Neural cell (in vitro differentiated cells): Measurements from ENCODE around the gene XIRP1. TPM values are rescaled to one million over a fixed set of nuclear protein-coding genes. Genes with fewer than 3 reads are reported as not detected.
A peak's percentile ranks its signal among the peaks of the same experiment; 100 is the strongest.

ENCODE experiments used
- H2AFZ ChIP-seq: fragments of 200-600, 300-800 bp; sonication (generic), shearing (Covaris generic); 2 replicates; pipeline ENCODE4 v1.6.0; 2014; ENCODE audit warnings: low read depth, mild to moderate bottlenecking, antibody characterized with exemption, low read length, moderate library complexity
- H3F3A ChIP-seq: fragments of 200-600 bp; shearing (Covaris generic); 2 replicates; pipeline ENCODE4 v1.6.1; 2016; ENCODE audit warnings: mild to moderate bottlenecking, moderate library complexity, mixed read lengths, antibody characterized with exemption, low read length; ENCODE audit not compliant: insufficient read depth, poor library complexity, severe bottlenecking
- H3K27ac ChIP-seq: fragments of 200-600, 300-800 bp; sonication (generic), shearing (Covaris generic); 2 replicates; pipeline ENCODE4 v1.5.1; 2014; ENCODE audit warnings: mild to moderate bottlenecking, low read length, moderate library complexity
- H3K27me3 ChIP-seq: fragments of 300-800, 200-600 bp; sonication (generic), shearing (Covaris generic); 2 replicates; pipeline ENCODE4 v1.6.0; 2014; ENCODE audit warnings: mild to moderate bottlenecking, low read depth, low read length, moderate library complexity; ENCODE audit not compliant: insufficient read depth
- H3K36me3 ChIP-seq: fragments of 300-800, 200-600 bp; sonication (generic), shearing (Covaris generic); 2 replicates; pipeline ENCODE4 v1.5.1; 2014; ENCODE audit warnings: mild to moderate bottlenecking, antibody characterized with exemption, low read length, moderate library complexity; ENCODE audit not compliant: insufficient read depth
- H3K4me2 ChIP-seq: fragments of 300-800, 200-600 bp; sonication (generic), shearing (Covaris generic); 2 replicates; pipeline ENCODE4 v1.6.0; 2014; ENCODE audit warnings: mild to moderate bottlenecking, low read length
- H3K4me3 ChIP-seq: fragments of 300-800, 200-600 bp; sonication (generic), shearing (Covaris generic); 2 replicates; pipeline ENCODE4 v1.5.1; 2014; ENCODE audit warnings: mild to moderate bottlenecking, low read length, moderate library complexity
- H3K79me2 ChIP-seq: fragments of 200-600 bp; shearing (Covaris generic); replicated peaks from 2 replicates; pipeline ENCODE4 v1.6.0; 2014; ENCODE audit warnings: mild to moderate bottlenecking, low read length, moderate library complexity; ENCODE audit not compliant: insufficient read depth
- H3K9ac ChIP-seq: fragments of 300-800, 200-600 bp; sonication (generic), shearing (Covaris generic); 2 replicates; pipeline ENCODE4 v1.6.1; 2016; ENCODE audit warnings: mild to moderate bottlenecking, low read length, mixed read lengths
- H3K9me2 ChIP-seq: fragments of 200-600 bp; shearing (Covaris generic); 2 replicates; pipeline ENCODE4 v1.6.1; 2016; ENCODE audit warnings: mild to moderate bottlenecking, low read length, mixed read lengths; ENCODE audit not compliant: insufficient read depth
- H3K9me3 ChIP-seq: fragments of 200-600, 300-800 bp; sonication (generic), shearing (Covaris generic); 2 replicates; pipeline ENCODE4 v1.6.1; 2016; ENCODE audit warnings: mild to moderate bottlenecking, mixed run types, low read length, moderate library complexity, mixed read lengths
- H4K20me1 ChIP-seq: fragments of 200-600 bp; shearing (Covaris generic); 2 replicates; pipeline ENCODE4 v1.6.1; 2016; ENCODE audit warnings: mild to moderate bottlenecking, mixed run types; ENCODE audit not compliant: insufficient read depth
- EP300 ChIP-seq: fragments of 450-650 bp; conservative IDR thresholded peaks from 2 replicates; pipeline ENCODE4 v1.6.1; 2014; ENCODE audit warnings: antibody characterized with exemption, mild to moderate bottlenecking, moderate library complexity; ENCODE audit not compliant: poor library complexity, severe bottlenecking
- EZH2 ChIP-seq: fragments of 200-600, 300-800 bp; shearing (Covaris generic), sonication (generic); IDR thresholded peaks from 2 replicates; pipeline ENCODE4 v1.6.1; 2014; ENCODE audit warnings: antibody characterized with exemption, low read length, borderline replicate concordance, mild to moderate bottlenecking; ENCODE audit not compliant: insufficient read depth, poor library complexity, severe bottlenecking
- MXI1 ChIP-seq: fragments of 450-650 bp; conservative IDR thresholded peaks from 2 replicates; pipeline ENCODE4 v1.6.1; 2014; ENCODE audit warnings: antibody characterized with exemption, mild to moderate bottlenecking; ENCODE audit not compliant: poor library complexity, severe bottlenecking
- POLR2AphosphoS5 ChIP-seq: IDR thresholded peaks from 2 replicates; pipeline ENCODE4 v1.6.1; 2012
- RAD21 ChIP-seq: fragments of 450-650 bp; conservative IDR thresholded peaks from 2 replicates; pipeline ENCODE4 v1.6.1; 2014; ENCODE audit warnings: antibody characterized with exemption, mild to moderate bottlenecking, moderate library complexity
- SMC3 ChIP-seq: fragments of 450-650 bp; conservative IDR thresholded peaks from 2 replicates; pipeline ENCODE4 v1.6.1; 2014; ENCODE audit warnings: antibody characterized with exemption, mild to moderate bottlenecking, moderate library complexity; ENCODE audit not compliant: poor library complexity
- TAF1 ChIP-seq: IDR thresholded peaks from 2 replicates; pipeline ENCODE4 v1.6.1; 2012; ENCODE audit warnings: low read depth
- polyA plus RNA-seq: library from polyadenylated mRNA; depleted of rRNA; stranded (reverse); fragments of >200 nt; gene quantifications from 2 replicates; pipeline ENCODE4 v1.2.3, GENCODE V29; 2014
- TF ChIP-seq, protein P1 (sequence below): fragments of 450-650 bp; IDR thresholded peaks from 2 replicates; pipeline ENCODE4 v1.5.1; 2014; ENCODE audit warnings: antibody characterized with exemption, mild to moderate bottlenecking, moderate library complexity; ENCODE audit not compliant: poor library complexity, severe bottlenecking
- TF ChIP-seq, protein P2 (sequence below): IDR thresholded peaks from 2 replicates; pipeline ENCODE4 v1.6.1; 2012; ENCODE audit warnings: borderline replicate concordance

The XIRP1 gene
- polyA plus RNA-seq, 1 donor from 2014 or later, result not detected

DNA sequence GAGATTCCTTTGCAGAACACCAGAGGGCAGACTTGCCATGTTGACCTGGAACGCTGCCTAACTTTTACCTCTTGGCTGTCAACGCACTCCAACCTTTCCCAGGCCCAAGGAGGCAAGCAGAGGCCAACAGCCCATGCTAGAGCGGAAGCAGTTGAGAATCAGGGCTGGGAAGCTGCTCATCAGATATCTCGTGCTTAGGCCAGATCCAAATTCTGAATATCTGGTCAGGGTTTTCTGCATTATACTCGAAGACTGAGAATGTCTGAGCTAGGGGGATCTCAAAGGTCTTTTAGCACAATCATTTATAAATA is 2.5 kb downstream of the XIRP1 start:
- Histone ChIP-seq H3F3A (no peaks in the 10 kb centered on the region), H3K36me3 (no peaks in the 10 kb centered on the region), H3K79me2 (no peaks in the 10 kb centered on the region), H4K20me1 (no peaks in the 10 kb centered on the region), H3K4me2 (no peak overlapping the region), H3K27ac (no peak overlapping the region), H3K9ac (no peak overlapping the region), H3K27me3 (no peaks in the 10 kb centered on the region), H3K4me3 (no peak overlapping the region), H3K9me2 (no peaks in the 10 kb centered on the region), H2AFZ (no peak overlapping the region), H3K9me3 (no peaks in the 10 kb centered on the region)
- TF ChIP-seq, protein P1, sequence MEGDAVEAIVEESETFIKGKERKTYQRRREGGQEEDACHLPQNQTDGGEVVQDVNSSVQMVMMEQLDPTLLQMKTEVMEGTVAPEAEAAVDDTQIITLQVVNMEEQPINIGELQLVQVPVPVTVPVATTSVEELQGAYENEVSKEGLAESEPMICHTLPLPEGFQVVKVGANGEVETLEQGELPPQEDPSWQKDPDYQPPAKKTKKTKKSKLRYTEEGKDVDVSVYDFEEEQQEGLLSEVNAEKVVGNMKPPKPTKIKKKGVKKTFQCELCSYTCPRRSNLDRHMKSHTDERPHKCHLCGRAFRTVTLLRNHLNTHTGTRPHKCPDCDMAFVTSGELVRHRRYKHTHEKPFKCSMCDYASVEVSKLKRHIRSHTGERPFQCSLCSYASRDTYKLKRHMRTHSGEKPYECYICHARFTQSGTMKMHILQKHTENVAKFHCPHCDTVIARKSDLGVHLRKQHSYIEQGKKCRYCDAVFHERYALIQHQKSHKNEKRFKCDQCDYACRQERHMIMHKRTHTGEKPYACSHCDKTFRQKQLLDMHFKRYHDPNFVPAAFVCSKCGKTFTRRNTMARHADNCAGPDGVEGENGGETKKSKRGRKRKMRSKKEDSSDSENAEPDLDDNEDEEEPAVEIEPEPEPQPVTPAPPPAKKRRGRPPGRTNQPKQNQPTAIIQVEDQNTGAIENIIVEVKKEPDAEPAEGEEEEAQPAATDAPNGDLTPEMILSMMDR, result peak; percentile 83
- TF ChIP-seq RAD21 (peak; percentile 78), SMC3 (peak; percentile 89), POLR2AphosphoS5 (no peak)

DNA sequence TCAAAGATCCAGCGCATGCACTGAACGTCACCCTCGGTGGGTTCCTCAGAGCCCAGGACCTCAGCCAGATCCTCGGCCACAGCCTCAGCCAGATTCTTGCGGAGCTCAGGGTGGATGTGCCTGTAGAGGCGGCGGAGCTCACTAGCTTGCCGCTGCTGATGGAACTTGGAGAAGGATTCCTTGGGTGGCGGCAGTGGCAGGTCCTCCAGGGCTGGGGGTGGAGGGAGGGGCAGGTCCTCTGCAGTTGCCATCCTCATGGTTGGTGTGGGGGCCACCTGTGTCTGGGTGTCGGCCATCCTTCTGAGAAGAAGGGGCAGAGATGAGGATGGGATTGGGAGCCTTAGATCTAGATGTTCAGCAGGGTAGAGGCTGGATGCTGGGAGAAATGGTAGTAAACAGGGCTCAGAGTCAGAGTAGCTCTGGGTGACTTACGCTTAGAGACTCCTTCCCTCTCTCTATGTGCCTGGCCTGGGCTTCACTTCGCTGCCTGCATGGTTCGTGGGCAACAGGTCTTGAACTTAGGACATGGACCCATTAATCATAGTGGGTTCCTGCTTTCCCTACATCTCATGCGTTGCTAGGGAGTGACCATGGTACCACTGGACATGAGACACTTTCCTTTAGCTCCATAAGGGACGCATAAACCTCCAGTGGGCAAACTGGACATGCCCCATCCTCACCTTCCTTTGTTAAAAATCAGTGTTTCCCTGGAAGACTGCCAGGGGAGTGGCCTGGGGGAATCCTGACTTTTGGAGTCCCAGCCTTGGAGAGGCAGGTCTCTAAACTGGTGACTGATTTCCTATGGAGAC is 3.0 kb downstream of the XIRP1 start:
- Histone ChIP-seq H3K9me2 (no peaks in the 10 kb centered on the region), H3K4me2 (no peak overlapping the region), H3K9me3 (no peaks in the 10 kb centered on the region), H3K27me3 (no peaks in the 10 kb centered on the region), H4K20me1 (no peaks in the 10 kb centered on the region), H3F3A (no peaks in the 10 kb centered on the region), H3K4me3 (no peak overlapping the region), H3K36me3 (no peaks in the 10 kb centered on the region), H3K27ac (no peak overlapping the region), H2AFZ (no peak overlapping the region), H3K9ac (no peak overlapping the region), H3K79me2 (no peaks in the 10 kb centered on the region)
- no peak for TF ChIP-seq EZH2
- TF ChIP-seq MXI1, result no peak
- TF ChIP-seq, protein P1, result no peak
- TF ChIP-seq TAF1, result no peak
- TF ChIP-seq RAD21, result no peak
- no peak for TF ChIP-seq SMC3
- TF ChIP-seq, protein P2, sequence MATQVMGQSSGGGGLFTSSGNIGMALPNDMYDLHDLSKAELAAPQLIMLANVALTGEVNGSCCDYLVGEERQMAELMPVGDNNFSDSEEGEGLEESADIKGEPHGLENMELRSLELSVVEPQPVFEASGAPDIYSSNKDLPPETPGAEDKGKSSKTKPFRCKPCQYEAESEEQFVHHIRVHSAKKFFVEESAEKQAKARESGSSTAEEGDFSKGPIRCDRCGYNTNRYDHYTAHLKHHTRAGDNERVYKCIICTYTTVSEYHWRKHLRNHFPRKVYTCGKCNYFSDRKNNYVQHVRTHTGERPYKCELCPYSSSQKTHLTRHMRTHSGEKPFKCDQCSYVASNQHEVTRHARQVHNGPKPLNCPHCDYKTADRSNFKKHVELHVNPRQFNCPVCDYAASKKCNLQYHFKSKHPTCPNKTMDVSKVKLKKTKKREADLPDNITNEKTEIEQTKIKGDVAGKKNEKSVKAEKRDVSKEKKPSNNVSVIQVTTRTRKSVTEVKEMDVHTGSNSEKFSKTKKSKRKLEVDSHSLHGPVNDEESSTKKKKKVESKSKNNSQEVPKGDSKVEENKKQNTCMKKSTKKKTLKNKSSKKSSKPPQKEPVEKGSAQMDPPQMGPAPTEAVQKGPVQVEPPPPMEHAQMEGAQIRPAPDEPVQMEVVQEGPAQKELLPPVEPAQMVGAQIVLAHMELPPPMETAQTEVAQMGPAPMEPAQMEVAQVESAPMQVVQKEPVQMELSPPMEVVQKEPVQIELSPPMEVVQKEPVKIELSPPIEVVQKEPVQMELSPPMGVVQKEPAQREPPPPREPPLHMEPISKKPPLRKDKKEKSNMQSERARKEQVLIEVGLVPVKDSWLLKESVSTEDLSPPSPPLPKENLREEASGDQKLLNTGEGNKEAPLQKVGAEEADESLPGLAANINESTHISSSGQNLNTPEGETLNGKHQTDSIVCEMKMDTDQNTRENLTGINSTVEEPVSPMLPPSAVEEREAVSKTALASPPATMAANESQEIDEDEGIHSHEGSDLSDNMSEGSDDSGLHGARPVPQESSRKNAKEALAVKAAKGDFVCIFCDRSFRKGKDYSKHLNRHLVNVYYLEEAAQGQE, result no peak
- TF ChIP-seq EP300, result no peak
- no peak for TF ChIP-seq POLR2AphosphoS5
